SK-N-SH (cell line): ENCODE results near the gene ELF5. TPM values are rescaled to one million over a fixed set of nuclear protein-coding genes. Genes with fewer than 3 reads are reported as not detected.

Experiments
- CTCF ChIA-PET: fragments of 300-600, 350-600 bp; formaldehyde crosslinking; extraction: SDS; loops from one replicate; lab custom pipeline; 2021; lab: Yijun Ruan, JAX
- POLR2A ChIA-PET: fragments of 350-600 bp; sonication (Branson Sonifier 250); formaldehyde crosslinking; extraction: SDS; loops from one replicate; lab custom pipeline; 2020; ENCODE audit warnings: antibody characterized with exemption, inconsistent platforms; lab: Yijun Ruan, JAX
- DNase-seq: peaks from one replicate; pipeline ENCODE4 v3.0.0; 2012
- H2AFZ ChIP-seq: fragments of 200-600 bp; sonication (generic); 2 replicates; pipeline ENCODE4 v1.8.1; 2016; ENCODE audit warnings: antibody characterized with exemption, mild to moderate bottlenecking, low read depth
- H3F3A ChIP-seq: fragments of 200-600 bp; sonication (generic); replicated peaks from 2 replicates; pipeline ENCODE3; 2016; ENCODE audit warnings: antibody characterized with exemption, mild to moderate bottlenecking; ENCODE audit not compliant: insufficient read depth
- H3K27ac ChIP-seq, 2 experiments: fragments of 200-500 bp in 1 of 2; fragments of 200-600 bp in 1 of 2; sonication (Bioruptor generic) in 1 of 2; sonication (generic), shearing (Covaris generic) in 1 of 2; 2 replicates each; pipeline versions ENCODE4 v1.5.1 to v1.6.1; 2014 to 2016; ENCODE audit warnings: low read depth in 2 of 2, inconsistent platforms in 1 of 2, low read length in 1 of 2, mild to moderate bottlenecking in 1 of 2, mixed read lengths in 1 of 2
- H3K27me3 ChIP-seq: fragments of 200-600 bp; sonication (generic), shearing (Covaris generic); 2 replicates; pipeline ENCODE4 v1.6.1; 2016; ENCODE audit warnings: mixed run types; ENCODE audit not compliant: insufficient read depth
- H3K36me3 ChIP-seq, 2 experiments: fragments of 200-500 bp in 1 of 2; fragments of 200-600 bp in 1 of 2; sonication (Bioruptor generic) in 1 of 2; sonication (generic) in 1 of 2; replicated peaks in 1 of 2; 2 replicates each; pipeline versions ENCODE3 to v1.5.1; 2014 to 2016; ENCODE audit warnings: low read length in 1 of 2, mild to moderate bottlenecking in 1 of 2; ENCODE audit not compliant: insufficient read depth in 2 of 2, control insufficient read depth in 1 of 2
- H3K4me1 ChIP-seq, 2 experiments: fragments of 200-500 bp in 1 of 2; fragments of 200-600 bp in 1 of 2; sonication (Bioruptor generic) in 1 of 2; sonication (generic), shearing (Covaris generic) in 1 of 2; 2 replicates each; pipeline versions ENCODE4 v1.5.1 to v1.6.1; 2014 to 2016; ENCODE audit warnings: low read depth in 1 of 2, low read length in 1 of 2, mixed run types in 1 of 2; ENCODE audit not compliant: insufficient read depth in 2 of 2, control insufficient read depth in 1 of 2
- H3K4me2 ChIP-seq: fragments of 200-600 bp; sonication (generic), shearing (Covaris generic); 2 replicates; pipeline ENCODE4 v1.6.1; 2017; ENCODE audit warnings: mixed run types
- H3K4me3 ChIP-seq, 2 experiments: fragments of 200-500 bp in 1 of 2; fragments of 200-600 bp in 1 of 2; sonication (Bioruptor generic) in 1 of 2; sonication (generic), shearing (Covaris generic) in 1 of 2; 2 replicates each; pipeline versions ENCODE4 v1.5.1 to v1.8.1; 2014 to 2016; ENCODE audit warnings: low read depth in 2 of 2, inconsistent platforms in 1 of 2, low read length in 1 of 2, mild to moderate bottlenecking in 1 of 2, mixed read lengths in 1 of 2, moderate library complexity in 1 of 2
- H3K79me2 ChIP-seq: fragments of 200-600 bp; sonication (generic); 2 replicates; pipeline ENCODE4 v1.8.1; 2017; ENCODE audit warnings: mild to moderate bottlenecking; ENCODE audit not compliant: insufficient read depth
- H3K9ac ChIP-seq: fragments of 200-600 bp; sonication (generic); 2 replicates; pipeline ENCODE4 v1.6.1; 2017; ENCODE audit warnings: mixed run types
- H3K9me2 ChIP-seq: fragments of 200-600 bp; sonication (generic); 2 replicates; pipeline ENCODE4 v1.6.1; 2017; ENCODE audit warnings: mixed run types
- H3K9me3 ChIP-seq: fragments of 200-600 bp; sonication (generic); 2 replicates; pipeline ENCODE4 v1.6.1; 2017; ENCODE audit warnings: mixed run types, mild to moderate bottlenecking, moderate library complexity
- H4K20me1 ChIP-seq: fragments of 200-600 bp; sonication (generic); 2 replicates; pipeline ENCODE4 v1.6.1; 2017; ENCODE audit warnings: mild to moderate bottlenecking, mixed run types; ENCODE audit not compliant: insufficient read depth
- ELF1 ChIP-seq: IDR thresholded peaks from 2 replicates; pipeline ENCODE4 v1.4.0; 2012
- EZH2phosphoT487 ChIP-seq: fragments of 200-600 bp; sonication (generic); IDR thresholded peaks from 2 replicates; pipeline ENCODE4 v1.6.1; 2017; ENCODE audit warnings: low read depth, mixed run types, mild to moderate bottlenecking, antibody characterized with exemption, moderate library complexity, borderline replicate concordance
- GATA2 ChIP-seq: sonication (generic); formaldehyde crosslinking; IDR thresholded peaks from 2 replicates; pipeline ENCODE4 v1.5.0; 2020; ENCODE audit warnings: mild to moderate bottlenecking, missing genetic modification reagents
- POLR2AphosphoS5 ChIP-seq: IDR thresholded peaks from 2 replicates; pipeline ENCODE4 v1.6.1; 2012; ENCODE audit warnings: low read depth, low read length
- RAD21 ChIP-seq: IDR thresholded peaks from 2 replicates; pipeline ENCODE4 v1.6.1; 2012; ENCODE audit warnings: mild to moderate bottlenecking, low read length
- RCOR1 ChIP-seq: fragments of 150-350 bp; IDR thresholded peaks from 2 replicates; pipeline ENCODE4 v1.6.1; 2017; ENCODE audit warnings: antibody characterized with exemption, low read length
- SIN3A ChIP-seq: IDR thresholded peaks from 2 replicates; pipeline ENCODE4 v1.6.1; 2012; ENCODE audit warnings: low read depth, mild to moderate bottlenecking, low read length, moderate library complexity, borderline replicate concordance
- TAF1 ChIP-seq: IDR thresholded peaks from 2 replicates; pipeline ENCODE4 v1.6.1; 2012; ENCODE audit warnings: low read depth, mild to moderate bottlenecking, low read length, moderate library complexity, borderline replicate concordance
- USF2 ChIP-seq: fragments of 150-350 bp; IDR thresholded peaks from 2 replicates; pipeline ENCODE4 v1.6.1; 2017; ENCODE audit warnings: antibody characterized with exemption, low read length, low read depth, borderline replicate concordance
- WGBS: methylation state at CpG from one replicate; pipeline ENCODE4 v1.1.6; 2017; ENCODE audit warnings: low lambda C conversion rate; 5-methylcytosine and 5-hydroxymethylcytosine counted together
- polyA plus RNA-seq, 3 experiments: library from polyadenylated mRNA; depleted of rRNA; stranded (reverse); fragments of >200 nt; gene quantifications; 2 replicates each; pipeline ENCODE4 v1.2.3, GENCODE V29; 2012
- TF ChIP-seq, protein P1 (sequence below): IDR thresholded peaks from 2 replicates; pipeline ENCODE4 v1.6.1; 2012; ENCODE audit warnings: mild to moderate bottlenecking, low read depth, low read length, moderate library complexity
- TF ChIP-seq, protein P2 (sequence below): fragments of 200-600 bp; sonication (generic); IDR thresholded peaks from 2 replicates; pipeline ENCODE4 v1.6.1; 2017; ENCODE audit warnings: antibody characterized with exemption, mild to moderate bottlenecking, moderate library complexity
- TF ChIP-seq, protein P3 (sequence below): IDR thresholded peaks from 2 replicates; pipeline ENCODE4 v1.4.0; 2012; ENCODE audit warnings: low read depth

The ELF5 gene
- polyA plus RNA-seq, 1 of the 3 experiments (the other 2 are of a cell fraction): not detected

GRCh38 chr11:34487430-34487829, 26.2 kb downstream of the ELF5 start:
- 67% methylated on average over 7 of the region's 7 CpGs for WGBS
- no peaks in the 10 kb centered on the region for H3K36me3 ChIP-seq

More at GRCh38 chr11:34487430-34487829, 26.2 kb downstream of the ELF5 start:
- CTCF ChIA-PET: interaction anchor here (0.6 to 3.3 kb wide), 4 partner anchors 22 to 313 kb away, joined by 4 to 16 read pairs (median 9); partner anchors contain the start of gene ELF5
- Histone ChIP-seq H3K4me3 (no peak overlapping the region), H3K4me1 (no peaks in the 10 kb centered on the region), H2AFZ (no peak overlapping the region), H3F3A (no peaks in the 10 kb centered on the region), H3K27ac (no peak overlapping the region), H3K27me3 (no peaks in the 10 kb centered on the region; the same call in 1 of the 2 replicates), H3K4me2 (no peak overlapping the region), H3K9me2 (no peaks in the 10 kb centered on the region), H3K79me2 (no peaks in the 10 kb centered on the region), H3K9me3 (no peaks in the 10 kb centered on the region), H4K20me1 (no peaks in the 10 kb centered on the region), H3K9ac (no peak overlapping the region)
- no peak for DNase-seq
- POLR2A ChIA-PET: no interaction called here
- TF ChIP-seq, protein P1, sequence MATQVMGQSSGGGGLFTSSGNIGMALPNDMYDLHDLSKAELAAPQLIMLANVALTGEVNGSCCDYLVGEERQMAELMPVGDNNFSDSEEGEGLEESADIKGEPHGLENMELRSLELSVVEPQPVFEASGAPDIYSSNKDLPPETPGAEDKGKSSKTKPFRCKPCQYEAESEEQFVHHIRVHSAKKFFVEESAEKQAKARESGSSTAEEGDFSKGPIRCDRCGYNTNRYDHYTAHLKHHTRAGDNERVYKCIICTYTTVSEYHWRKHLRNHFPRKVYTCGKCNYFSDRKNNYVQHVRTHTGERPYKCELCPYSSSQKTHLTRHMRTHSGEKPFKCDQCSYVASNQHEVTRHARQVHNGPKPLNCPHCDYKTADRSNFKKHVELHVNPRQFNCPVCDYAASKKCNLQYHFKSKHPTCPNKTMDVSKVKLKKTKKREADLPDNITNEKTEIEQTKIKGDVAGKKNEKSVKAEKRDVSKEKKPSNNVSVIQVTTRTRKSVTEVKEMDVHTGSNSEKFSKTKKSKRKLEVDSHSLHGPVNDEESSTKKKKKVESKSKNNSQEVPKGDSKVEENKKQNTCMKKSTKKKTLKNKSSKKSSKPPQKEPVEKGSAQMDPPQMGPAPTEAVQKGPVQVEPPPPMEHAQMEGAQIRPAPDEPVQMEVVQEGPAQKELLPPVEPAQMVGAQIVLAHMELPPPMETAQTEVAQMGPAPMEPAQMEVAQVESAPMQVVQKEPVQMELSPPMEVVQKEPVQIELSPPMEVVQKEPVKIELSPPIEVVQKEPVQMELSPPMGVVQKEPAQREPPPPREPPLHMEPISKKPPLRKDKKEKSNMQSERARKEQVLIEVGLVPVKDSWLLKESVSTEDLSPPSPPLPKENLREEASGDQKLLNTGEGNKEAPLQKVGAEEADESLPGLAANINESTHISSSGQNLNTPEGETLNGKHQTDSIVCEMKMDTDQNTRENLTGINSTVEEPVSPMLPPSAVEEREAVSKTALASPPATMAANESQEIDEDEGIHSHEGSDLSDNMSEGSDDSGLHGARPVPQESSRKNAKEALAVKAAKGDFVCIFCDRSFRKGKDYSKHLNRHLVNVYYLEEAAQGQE: no peak
- TF ChIP-seq ELF1 (no peak), RAD21 (no peak), EZH2phosphoT487 (no peak), RCOR1 (no peak), POLR2AphosphoS5 (no peak), SIN3A (no peak), GATA2 (no peak), USF2 (no peak), TAF1 (no peak)
- TF ChIP-seq, protein P2, sequence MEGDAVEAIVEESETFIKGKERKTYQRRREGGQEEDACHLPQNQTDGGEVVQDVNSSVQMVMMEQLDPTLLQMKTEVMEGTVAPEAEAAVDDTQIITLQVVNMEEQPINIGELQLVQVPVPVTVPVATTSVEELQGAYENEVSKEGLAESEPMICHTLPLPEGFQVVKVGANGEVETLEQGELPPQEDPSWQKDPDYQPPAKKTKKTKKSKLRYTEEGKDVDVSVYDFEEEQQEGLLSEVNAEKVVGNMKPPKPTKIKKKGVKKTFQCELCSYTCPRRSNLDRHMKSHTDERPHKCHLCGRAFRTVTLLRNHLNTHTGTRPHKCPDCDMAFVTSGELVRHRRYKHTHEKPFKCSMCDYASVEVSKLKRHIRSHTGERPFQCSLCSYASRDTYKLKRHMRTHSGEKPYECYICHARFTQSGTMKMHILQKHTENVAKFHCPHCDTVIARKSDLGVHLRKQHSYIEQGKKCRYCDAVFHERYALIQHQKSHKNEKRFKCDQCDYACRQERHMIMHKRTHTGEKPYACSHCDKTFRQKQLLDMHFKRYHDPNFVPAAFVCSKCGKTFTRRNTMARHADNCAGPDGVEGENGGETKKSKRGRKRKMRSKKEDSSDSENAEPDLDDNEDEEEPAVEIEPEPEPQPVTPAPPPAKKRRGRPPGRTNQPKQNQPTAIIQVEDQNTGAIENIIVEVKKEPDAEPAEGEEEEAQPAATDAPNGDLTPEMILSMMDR: no peak
- TF ChIP-seq, protein P3, sequence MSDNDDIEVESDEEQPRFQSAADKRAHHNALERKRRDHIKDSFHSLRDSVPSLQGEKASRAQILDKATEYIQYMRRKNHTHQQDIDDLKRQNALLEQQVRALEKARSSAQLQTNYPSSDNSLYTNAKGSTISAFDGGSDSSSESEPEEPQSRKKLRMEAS: no peak
